ENCODE data around the gene IFI6.
A peak's percentile ranks its signal among the peaks of the same experiment; 100 is the strongest.

IFI6 gene

DNA sequence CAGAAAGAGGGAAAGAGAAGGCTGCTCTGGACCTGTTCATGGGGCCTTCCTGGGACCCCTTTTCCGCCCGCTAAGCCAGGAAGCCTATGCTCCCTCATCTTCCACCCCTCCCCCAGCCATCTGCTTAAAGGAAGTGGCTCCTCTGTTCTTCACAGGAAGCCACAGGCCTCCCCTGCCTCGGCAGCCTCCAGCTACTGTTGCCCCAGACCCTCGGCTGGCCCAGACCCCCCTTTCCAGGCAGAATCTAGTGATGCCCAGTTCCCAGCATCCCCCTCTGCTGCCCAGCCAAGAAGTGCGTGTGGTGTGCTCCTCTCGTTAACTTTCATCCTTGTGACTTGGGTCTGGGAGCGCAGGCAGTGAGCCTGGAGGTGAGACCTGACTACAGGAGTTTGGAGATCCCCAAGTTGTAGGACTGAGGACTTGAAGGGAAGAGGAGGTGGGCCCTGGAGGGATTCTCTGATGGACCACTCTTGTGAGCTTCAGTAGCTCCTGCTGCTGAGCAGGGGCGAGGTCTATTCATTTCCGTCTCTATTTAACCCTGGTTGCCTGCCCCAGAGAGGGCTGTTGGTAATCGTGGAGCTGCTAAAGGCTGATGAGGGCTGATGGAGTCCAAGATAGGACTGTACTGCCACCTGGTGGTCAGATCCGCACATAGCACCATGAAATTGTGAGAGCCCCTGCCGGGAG lies 9.1 kb downstream of the IFI6 start:
- TF ChIP-seq, protein P1, sequence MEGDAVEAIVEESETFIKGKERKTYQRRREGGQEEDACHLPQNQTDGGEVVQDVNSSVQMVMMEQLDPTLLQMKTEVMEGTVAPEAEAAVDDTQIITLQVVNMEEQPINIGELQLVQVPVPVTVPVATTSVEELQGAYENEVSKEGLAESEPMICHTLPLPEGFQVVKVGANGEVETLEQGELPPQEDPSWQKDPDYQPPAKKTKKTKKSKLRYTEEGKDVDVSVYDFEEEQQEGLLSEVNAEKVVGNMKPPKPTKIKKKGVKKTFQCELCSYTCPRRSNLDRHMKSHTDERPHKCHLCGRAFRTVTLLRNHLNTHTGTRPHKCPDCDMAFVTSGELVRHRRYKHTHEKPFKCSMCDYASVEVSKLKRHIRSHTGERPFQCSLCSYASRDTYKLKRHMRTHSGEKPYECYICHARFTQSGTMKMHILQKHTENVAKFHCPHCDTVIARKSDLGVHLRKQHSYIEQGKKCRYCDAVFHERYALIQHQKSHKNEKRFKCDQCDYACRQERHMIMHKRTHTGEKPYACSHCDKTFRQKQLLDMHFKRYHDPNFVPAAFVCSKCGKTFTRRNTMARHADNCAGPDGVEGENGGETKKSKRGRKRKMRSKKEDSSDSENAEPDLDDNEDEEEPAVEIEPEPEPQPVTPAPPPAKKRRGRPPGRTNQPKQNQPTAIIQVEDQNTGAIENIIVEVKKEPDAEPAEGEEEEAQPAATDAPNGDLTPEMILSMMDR (IDR thresholded peaks at IDR 0.05; ENCODE audit: low read depth, low read length): peak; percentile 82

GRCh38 chr1:27662261-27662660 lies 9.7 kb downstream of the IFI6 start:
- H3K4me3 ChIP-seq (ENCODE audit: low read depth, low read length): no peak overlapping the region
- TF ChIP-seq, protein P1 (IDR thresholded peaks at IDR 0.05; ENCODE audit: low read depth, low read length): no peak

More for the DNA sequence above, 9.1 kb downstream of the IFI6 start:
- no peak overlapping the region for H3K4me3 ChIP-seq (ENCODE audit: low read depth, low read length)

DNA sequence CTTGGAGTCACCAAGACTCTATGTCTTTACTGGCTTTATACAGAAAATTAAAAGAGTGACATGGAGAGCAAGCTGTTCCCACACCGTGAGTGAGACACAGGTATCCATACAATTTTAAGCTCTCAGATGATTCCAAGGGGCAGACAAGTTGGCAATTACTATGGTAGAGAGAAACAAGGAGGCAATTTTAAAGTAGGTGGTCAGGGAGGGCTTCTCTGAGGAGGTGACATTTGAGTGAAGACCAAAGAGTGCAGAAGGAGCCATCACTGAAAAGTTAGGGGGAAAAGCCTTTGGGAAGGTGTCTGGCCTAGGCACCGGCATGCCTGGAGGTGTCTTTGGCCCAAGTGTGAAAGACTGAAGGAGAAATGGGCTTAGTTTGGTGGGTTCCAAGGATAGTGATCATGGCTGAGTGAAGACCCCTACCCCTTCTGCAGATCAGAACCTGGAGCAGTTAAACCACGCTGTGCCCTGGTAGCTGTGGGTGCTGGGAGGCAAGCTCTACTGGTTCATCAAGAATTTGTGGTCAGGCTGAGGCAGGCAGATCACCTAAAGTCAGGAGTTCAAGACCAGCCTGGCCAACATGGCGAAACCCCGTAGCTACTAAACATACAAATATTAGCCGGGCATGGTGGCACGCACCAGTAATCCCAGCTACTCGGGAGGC lies 10.4 kb downstream of the IFI6 start:
- TF ChIP-seq, protein P1 (IDR thresholded peaks at IDR 0.05; ENCODE audit: low read depth, low read length): no peak
- H3K4me3 ChIP-seq (ENCODE audit: low read depth, low read length): no peak overlapping the region

GRCh38 chr1:27660300-27660835 lies 11.6 kb downstream of the IFI6 start:
- TF ChIP-seq, protein P1 (IDR thresholded peaks at IDR 0.05; ENCODE audit: low read depth, low read length): no peak

DNA sequence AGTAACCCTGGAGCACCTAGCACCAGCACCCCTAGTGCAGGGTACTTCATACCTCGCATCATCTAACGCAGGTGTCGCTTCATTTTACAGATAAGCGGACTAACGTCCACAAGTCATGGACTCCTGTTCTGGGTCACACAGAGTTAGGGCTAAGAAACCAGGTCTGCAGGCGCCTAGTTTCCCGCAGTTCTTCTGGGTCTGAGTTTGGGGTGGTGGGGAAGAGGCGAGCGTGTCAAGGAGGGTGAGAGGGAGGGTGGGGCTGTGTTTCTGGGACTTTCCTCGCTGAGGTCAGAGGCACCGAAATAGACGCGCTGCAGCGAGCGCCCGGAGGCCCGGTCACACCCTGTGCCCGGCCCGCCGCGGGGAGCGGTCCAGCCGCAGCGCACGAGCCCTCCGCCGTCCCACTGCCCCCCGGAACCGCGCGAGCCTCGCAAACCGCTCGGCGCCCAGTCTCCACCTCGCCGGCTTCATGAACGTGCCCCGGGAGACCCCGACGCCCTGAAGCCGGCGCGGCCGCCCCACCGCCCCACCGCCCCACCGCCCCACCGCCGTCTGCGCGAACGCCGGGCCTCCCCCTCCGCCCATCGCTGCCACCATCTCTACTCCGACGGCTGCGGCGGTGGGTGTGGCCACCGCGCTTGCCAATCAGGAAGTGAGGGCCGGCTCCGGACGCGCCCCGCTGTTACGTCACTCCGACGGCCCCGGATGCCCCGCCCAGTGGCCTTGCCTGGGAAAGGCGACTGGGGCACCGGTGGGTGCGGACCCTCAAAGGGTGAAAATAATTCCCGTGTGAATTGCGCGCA lies 12.3 kb downstream of the IFI6 start:
- TF ChIP-seq, protein P1 (IDR thresholded peaks at IDR 0.05; ENCODE audit: low read depth, low read length): no peak
- H3K4me3 ChIP-seq (ENCODE audit: low read depth, low read length): peak overlapping the region; percentile 40

More at GRCh38 chr1:27660300-27660835, 11.6 kb downstream of the IFI6 start:
- peak overlapping the region; percentile 40 for H3K4me3 ChIP-seq (ENCODE audit: low read depth, low read length)

DNA sequence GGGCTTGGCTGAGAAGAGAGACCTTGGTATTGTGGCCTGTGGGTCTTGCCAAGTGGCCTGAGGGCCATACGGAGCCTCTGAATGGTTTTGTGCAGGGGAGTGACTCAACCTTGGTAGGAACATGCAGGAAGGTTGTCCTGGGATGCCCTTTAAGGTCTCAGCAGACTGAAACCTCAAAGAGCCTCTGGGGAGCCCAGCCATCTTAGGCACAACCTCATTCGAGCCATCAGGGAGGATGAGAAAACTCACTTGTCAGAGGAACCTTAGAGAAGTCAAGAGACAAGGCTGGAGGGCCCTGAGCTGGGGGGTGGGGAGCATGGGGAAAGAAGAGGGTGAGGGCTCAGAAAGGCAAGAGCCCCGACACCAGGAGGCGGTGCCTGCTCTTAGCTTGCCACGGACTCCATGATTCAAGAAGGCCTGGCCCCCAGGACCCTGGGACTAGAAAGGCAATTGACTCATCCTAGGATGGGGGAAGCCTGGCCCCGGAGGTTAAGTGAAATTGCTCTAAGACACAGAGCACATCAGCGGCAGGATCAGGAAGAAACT lies 13.0 kb downstream of the IFI6 start:
- H3K4me3 ChIP-seq (ENCODE audit: low read depth, low read length): no peak overlapping the region
- TF ChIP-seq, protein P1 (IDR thresholded peaks at IDR 0.05; ENCODE audit: low read depth, low read length): no peak

All from WI38 (cell line).